SH-SY5Y (cell line): ENCODE results near the gene LRIG1.

Experiments
- GATA2 ChIP-seq: IDR thresholded peaks from 2 replicates; pipeline ENCODE4 v1.6.1; 2011; ENCODE audit warnings: mild to moderate bottlenecking, low read depth, low read length
- GATA3 ChIP-seq: IDR thresholded peaks from 2 replicates; pipeline ENCODE4 v1.6.1; 2011; ENCODE audit warnings: low read depth, mild to moderate bottlenecking, low read length, moderate library complexity

- no peak for TF ChIP-seq GATA2
- TF ChIP-seq GATA3, result no peak
Measured at GRCh38 chr3:66518644-66519043, 17.8 kb upstream of the LRIG1 start.
